Nephron (organoid): Measurements from ENCODE around the gene EPM2AIP1.
"Not testable (repeated sequence)": the region's sequence is repeated elsewhere in the genome, so short reads cannot be mapped to it uniquely, and the experiment has no call there.

Experiments used
- H3K27ac Mint-ChIP-seq, 3 experiments: 2 replicates each; pipeline ENCODE4 v1.8.0; 2020; ENCODE audit warnings: mixed read lengths in 3 of 3, mild to moderate bottlenecking in 2 of 3, moderate library complexity in 1 of 3
- H3K27me3 Mint-ChIP-seq: 2 replicates; pipeline ENCODE4 v1.8.0; 2021; ENCODE audit warnings: low read depth, mild to moderate bottlenecking, moderate library complexity, mixed read lengths
- H3K36me3 Mint-ChIP-seq: 2 replicates; pipeline ENCODE4 v1.8.0; 2020; ENCODE audit warnings: low read depth, mixed read lengths
- H3K4me1 Mint-ChIP-seq: 2 replicates; pipeline ENCODE4 v1.8.0; 2020; ENCODE audit warnings: mixed read lengths
- H3K4me3 Mint-ChIP-seq, 3 experiments: 2 replicates each; pipeline ENCODE4 v1.8.0; 2020; ENCODE audit warnings: mild to moderate bottlenecking in 3 of 3, mixed read lengths in 3 of 3, moderate library complexity in 2 of 3
- H3K9me3 Mint-ChIP-seq: 2 replicates; pipeline ENCODE4 v1.8.0; 2020; ENCODE audit warnings: mixed read lengths
- CTCF ChIP-seq, 3 experiments: fragments of 200-600 bp; sonication (generic); IDR thresholded peaks; one replicate each; pipeline ENCODE4 v1.5.0; 2021; ENCODE audit warnings: antibody characterized with exemption in 3 of 3; ENCODE audit not compliant: unreplicated experiment in 3 of 3

The EPM2AIP1 gene

GRCh38 chr3:36954452-36955134 is 38.3 kb downstream of the EPM2AIP1 start:
- no peak for TF ChIP-seq CTCF (IDR thresholded peaks at IDR 0.05; ENCODE audit: unreplicated experiment in 3 of 3)
- Mint-ChIP-seq H3K27ac (no peak overlapping the region), H3K27me3 (no peaks in the 10 kb centered on the region), H3K9me3 (peaks cover under 1% of the 10 kb centered on the region), H3K36me3 (no peaks in the 10 kb centered on the region), H3K4me3 (no peak overlapping the region), H3K4me1 (peaks cover 1% of the 10 kb centered on the region)

GRCh38 chr3:36947814-36948213 is 45.1 kb downstream of the EPM2AIP1 start:
- not testable (repeated sequence) for H3K27ac Mint-ChIP-seq, H3K4me1 Mint-ChIP-seq, H3K27me3 Mint-ChIP-seq
- H3K9me3 Mint-ChIP-seq: peaks cover 28% of the 10 kb centered on the region
- H3K36me3 Mint-ChIP-seq: peaks cover 24% of the 10 kb centered on the region
- H3K4me3 Mint-ChIP-seq: peak overlapping the region; percentile 41 to 63 (median 55)

DNA sequence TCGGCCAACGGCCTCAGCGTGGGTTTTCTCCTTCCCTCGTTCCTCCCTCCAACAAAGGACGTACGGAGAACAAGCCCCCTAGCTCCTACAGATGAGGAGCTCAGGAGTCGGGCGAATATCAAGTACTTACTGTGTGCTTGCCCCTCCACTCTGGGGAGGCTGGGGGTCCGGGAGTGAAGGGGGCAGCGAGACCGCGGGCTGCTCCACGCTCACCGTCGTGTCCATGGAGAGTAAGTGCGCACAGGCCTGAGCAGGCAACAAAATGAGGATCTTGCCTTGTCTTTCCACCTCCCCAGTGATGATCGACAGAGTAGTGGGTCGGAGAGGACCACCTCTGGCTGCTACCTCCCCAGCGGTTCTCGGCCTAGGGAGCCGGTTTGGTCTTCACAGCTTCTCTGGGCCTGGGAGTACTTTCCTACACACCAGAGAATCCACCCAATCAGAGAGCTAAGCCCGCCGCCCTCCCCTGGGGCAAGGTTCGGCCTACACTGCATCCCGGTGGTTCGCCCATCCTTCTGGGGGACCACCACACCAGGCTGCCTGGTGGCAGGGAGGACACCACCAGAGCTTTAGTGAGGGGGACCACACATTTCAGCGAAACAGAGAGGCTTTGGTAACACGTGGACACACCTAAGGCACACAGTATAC is 47.5 kb downstream of the EPM2AIP1 start:
- Mint-ChIP-seq H3K9me3 (peaks cover 28% of the 10 kb centered on the region), H3K27me3 (peaks cover 4% of the 10 kb centered on the region), H3K4me3 (peak overlapping the region; percentile 81 to 95 (median 89)), H3K36me3 (peaks cover 24% of the 10 kb centered on the region), H3K27ac (peak overlapping the region in 1 of 3 experiments; percentile 76), H3K4me1 (peaks cover 19% of the 10 kb centered on the region)
- TF ChIP-seq CTCF (IDR thresholded peaks at IDR 0.05; ENCODE audit: unreplicated experiment in 3 of 3): no peak

DNA sequence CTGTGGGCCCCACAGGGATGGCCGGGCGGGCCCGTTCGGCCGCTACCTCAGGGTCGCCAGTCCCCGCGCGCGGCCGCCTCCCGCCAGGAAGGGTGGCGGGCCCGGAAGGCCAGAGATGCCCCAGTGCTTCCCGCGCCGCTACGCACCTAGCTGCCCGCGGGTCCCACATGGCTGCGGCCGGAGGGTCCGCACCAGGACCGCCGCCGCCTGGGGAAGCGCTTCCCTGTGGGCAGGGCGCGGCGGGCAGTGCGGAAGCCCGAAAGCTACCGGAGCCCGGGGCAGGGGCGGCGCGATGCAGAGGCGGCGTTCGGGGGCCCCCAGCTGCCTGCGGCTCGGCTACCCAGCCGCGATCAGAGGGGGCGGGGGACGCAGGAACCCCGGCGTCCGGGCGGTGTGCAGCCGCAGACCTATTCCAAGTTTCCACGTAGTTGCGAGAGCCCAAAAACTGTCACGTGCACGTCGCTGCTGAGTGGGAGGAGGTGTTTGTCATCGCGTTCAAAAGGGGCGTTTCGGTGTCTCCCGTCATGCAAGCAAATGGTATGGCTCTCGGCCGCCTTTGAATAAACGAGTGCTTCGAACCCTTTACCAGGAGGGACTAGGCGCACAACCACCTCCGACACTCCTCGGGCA is 48.2 kb downstream of the EPM2AIP1 start, which contains the start of gene TRANK1:
Gene TRANK1, minus strand, starts transcription at position 414 of the 630 bp plus-strand sequence. Its CDS starts 245 bp downstream, at position 169.
- Mint-ChIP-seq H3K4me3 (peak within 1 kb of the TSS; percentile 82 to 95 (median 90)), H3K9me3 (peaks cover 28% of the 10 kb centered on the region), H3K36me3 (peaks cover 24% of the 10 kb centered on the region), H3K4me1 (peaks cover 19% of the 10 kb centered on the region), H3K27me3 (peaks cover 4% of the 10 kb centered on the region), H3K27ac (peak within 1 kb of the TSS in 2 of 3 experiments; percentile 71 to 89)
- no peak for TF ChIP-seq CTCF (IDR thresholded peaks at IDR 0.05; ENCODE audit: unreplicated experiment in 3 of 3)

DNA sequence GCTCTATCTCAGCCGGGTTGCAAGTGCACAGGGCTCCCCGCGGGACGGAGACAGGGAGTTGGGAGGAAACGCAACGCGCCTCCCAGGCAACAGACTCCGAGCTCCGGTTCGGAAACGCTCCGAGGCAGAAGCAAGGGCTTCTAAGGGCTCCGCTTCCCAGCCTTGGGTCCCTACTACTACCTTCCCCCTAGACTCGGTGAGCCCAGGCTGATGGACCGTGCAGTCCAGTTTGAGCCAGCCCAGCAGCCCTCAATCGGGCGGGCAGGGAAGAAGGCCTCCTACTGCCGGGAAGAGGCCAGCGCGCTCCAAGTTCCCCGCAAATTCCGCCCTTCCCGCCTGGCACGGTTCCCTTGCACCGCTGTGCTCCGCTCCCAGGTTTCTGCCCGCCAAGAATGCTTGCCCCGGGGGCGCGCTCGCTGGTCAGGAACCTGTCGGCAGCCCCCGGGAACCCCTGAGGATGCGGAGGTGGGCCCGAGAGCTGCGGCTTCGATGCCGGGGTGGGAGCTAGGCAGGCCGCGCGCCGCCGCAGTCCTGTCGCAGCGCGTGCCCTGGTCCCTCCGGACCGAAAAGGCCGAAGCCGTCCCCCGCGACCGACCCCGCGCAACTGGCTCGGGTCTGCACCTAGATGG is 48.8 kb downstream of the EPM2AIP1 start:
- peaks cover 23% of the 10 kb centered on the region for H3K9me3 Mint-ChIP-seq
- no peak for TF ChIP-seq CTCF (IDR thresholded peaks at IDR 0.05; ENCODE audit: unreplicated experiment in 3 of 3)
- peaks cover 19% of the 10 kb centered on the region for H3K4me1 Mint-ChIP-seq
- peak overlapping the region; percentile 82 to 90 (median 90) for H3K4me3 Mint-ChIP-seq
- H3K27me3 Mint-ChIP-seq: peaks cover 4% of the 10 kb centered on the region
- peak overlapping the region in 2 of 3 experiments; percentile 71 to 89 for H3K27ac Mint-ChIP-seq
- H3K36me3 Mint-ChIP-seq: peaks cover 21% of the 10 kb centered on the region

DNA sequence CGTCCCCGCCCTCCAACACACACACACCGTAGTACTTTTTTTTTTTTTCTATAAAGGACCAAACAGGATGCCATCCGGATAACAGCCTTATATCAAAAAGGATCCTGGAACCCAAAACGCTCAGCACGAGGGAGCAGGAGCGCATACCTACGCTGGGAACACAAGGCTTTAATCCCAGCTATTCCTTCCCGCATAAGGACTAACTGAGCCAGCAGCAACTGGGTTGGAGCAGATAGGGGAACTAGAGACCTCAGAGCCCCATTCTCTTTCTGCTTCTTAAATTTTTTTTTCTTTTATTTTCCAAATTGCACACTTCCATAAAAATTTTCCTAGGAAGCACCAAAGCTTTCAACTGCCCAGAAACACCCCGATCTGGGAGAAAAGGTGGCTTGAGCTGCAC is 49.3 kb downstream of the EPM2AIP1 start:
- Mint-ChIP-seq H3K27ac (peak overlapping the region in 2 of 3 experiments; percentile 71 to 89), H3K4me3 (peak overlapping the region; percentile 82 to 90 (median 90)), H3K27me3 (peaks cover 4% of the 10 kb centered on the region), H3K4me1 (peaks cover 19% of the 10 kb centered on the region), H3K36me3 (peaks cover 19% of the 10 kb centered on the region), H3K9me3 (peaks cover 19% of the 10 kb centered on the region)
- TF ChIP-seq CTCF (IDR thresholded peaks at IDR 0.05; ENCODE audit: unreplicated experiment in 3 of 3): no peak
